NCI-H345 (cell line): ENCODE data around the gene SLFN12L.
"Not testable (repeated sequence)": the region's sequence is repeated elsewhere in the genome, so short reads cannot be mapped to it uniquely, and the experiment has no call there.

Experiments
- DNase-seq: peaks from one replicate; lab custom pipeline; 2025; lab: John Stamatoyannopoulos, UW

SLFN12L gene

GRCh38 chr17:35542990-35543389, 5.5 kb upstream of the SLFN12L start:
- DNase-seq: no peak

GRCh38 chr17:35541434-35541833, 4.0 kb upstream of the SLFN12L start:
- no peak for DNase-seq

GRCh38 chr17:35540589-35541404, 3.3 kb upstream of the SLFN12L start:
- DNase-seq: no peak

- no peak for DNase-seq
These were observed 2.2 kb upstream of the SLFN12L start for GRCh38 chr17:35539659-35540026.

GRCh38 chr17:35536664-35537171, 760 bp downstream of the SLFN12L start:
- DNase-seq: no peak

GRCh38 chr17:35535406-35535805, 2.1 kb downstream of the SLFN12L start:
- not testable (repeated sequence) for DNase-seq

- DNase-seq: no peak
These were observed 2.8 kb downstream of the SLFN12L start for GRCh38 chr17:35534576-35535093.

- no peak for DNase-seq
These were observed 6.3 kb downstream of the SLFN12L start for GRCh38 chr17:35531160-35531559.

GRCh38 chr17:35529866-35530265, 7.6 kb downstream of the SLFN12L start:
- DNase-seq: no peak

- not testable (repeated sequence) for DNase-seq
These were observed 8.2 kb downstream of the SLFN12L start for GRCh38 chr17:35529326-35529725.

- DNase-seq: no peak
These were observed 14.2 kb downstream of the SLFN12L start for GRCh38 chr17:35523296-35523695.

GRCh38 chr17:35521654-35522256, 15.7 kb downstream of the SLFN12L start:
- DNase-seq: not testable (repeated sequence)

- DNase-seq: no peak
These were observed 16.3 kb downstream of the SLFN12L start for GRCh38 chr17:35521150-35521549.

- no peak for DNase-seq
These were observed 17.5 kb downstream of the SLFN12L start for GRCh38 chr17:35519906-35520442.

- peak; percentile 15 for DNase-seq
These were observed 18.0 kb downstream of the SLFN12L start for GRCh38 chr17:35519439-35519838.

GRCh38 chr17:35518431-35518830, 19.0 kb downstream of the SLFN12L start:
- DNase-seq: not testable (repeated sequence)

GRCh38 chr17:35515027-35515426, 22.5 kb downstream of the SLFN12L start:
- no peak for DNase-seq

GRCh38 chr17:35514564-35514963, 22.9 kb downstream of the SLFN12L start:
- no peak for DNase-seq

- DNase-seq: no peak
These were observed 27.4 kb downstream of the SLFN12L start for GRCh38 chr17:35510052-35510451.

- DNase-seq: not testable (repeated sequence)
These were observed 29.8 kb downstream of the SLFN12L start for GRCh38 chr17:35507714-35508113.

GRCh38 chr17:35499548-35499947, 37.9 kb downstream of the SLFN12L start:
- no peak for DNase-seq

GRCh38 chr17:35498448-35499178, 38.9 kb downstream of the SLFN12L start:
- no peak for DNase-seq
